Stimulated activated CD8-positive, alpha-beta memory T cell treated with anti-CD3 and anti-CD28 coated beads, Interleukin-7, amount 100 ng/mL, for 4 hours (primary cell): Measurements from ENCODE around the gene SLC14A1.

ENCODE experiments used
- DNase-seq, 2 donors: peaks; one replicate each; pipeline ENCODE4 v3.0.0-alpha.2; 2020; ENCODE audit warnings: low read depth in 2 of 2

The SLC14A1 gene

GRCh38 chr18:45801416-45802004, 77.5 kb downstream of the SLC14A1 start:
- DNase-seq, result no peak
